ENCODE results near the gene SS18.
A peak's percentile ranks its signal among the peaks of the same experiment; 100 is the strongest.

Gene SS18

GRCh38 chr18:25992566-25992965 lies 97.8 kb downstream of the SS18 start:
- DNase-seq: no peak

GRCh38 chr18:25990473-25990872 lies 99.9 kb downstream of the SS18 start:
- peak; percentile 98 for DNase-seq

- no peak for DNase-seq
Measured at GRCh38 chr18:25985707-25986394, 104.6 kb downstream of the SS18 start.

- DNase-seq: no peak
Measured at GRCh38 chr18:25983730-25984129, 106.7 kb downstream of the SS18 start.

- DNase-seq: no peak
Measured at GRCh38 chr18:25982961-25983360, 107.5 kb downstream of the SS18 start.

GRCh38 chr18:25982153-25982552 lies 108.3 kb downstream of the SS18 start:
- no peak for DNase-seq

- no peak for DNase-seq
Measured at GRCh38 chr18:25979369-25980040, 110.9 kb downstream of the SS18 start.

- peak; percentile 46 for DNase-seq
Measured at GRCh38 chr18:25976554-25976953, 113.9 kb downstream of the SS18 start.

GRCh38 chr18:25974630-25975077 lies 115.8 kb downstream of the SS18 start:
- DNase-seq: peak; percentile 97
